HepG2 (cell line): ENCODE results near the gene PSMB10. TPM values are rescaled to one million over a fixed set of nuclear protein-coding genes. Genes with fewer than 3 reads are reported as not detected.

Source experiments
- ATAC-seq: fragments of 200-7000 bp; cut with Tn5 transposase; 3 replicates; pipeline ENCODE4 v1.9.1; 2020; ENCODE audit warnings: mild to moderate bottlenecking, moderate library complexity
- BruUV-seq: library from RNA; stranded (reverse); fragments of 400-500 nt; replicated peaks from 2 replicates; lab custom pipeline; 2021; lab: Mats Ljungman, UMichigan
- CTCF ChIA-PET: fragments of 300-600 bp; formaldehyde crosslinking; extraction: SDS; loops from one replicate; lab custom pipeline; 2021; ENCODE audit warnings: low total read pairs, inconsistent platforms, low intra/inter-chr PET ratio; lab: Yijun Ruan, JAX
- POLR2A ChIA-PET: fragments of 350-600 bp; sonication (Branson Sonifier 250); formaldehyde crosslinking; loops from one replicate; lab custom pipeline; 2020; ENCODE audit warnings: antibody characterized with exemption, inconsistent platforms; lab: Yijun Ruan, JAX
- DNase-seq: peaks from one replicate; pipeline ENCODE4 v3.0.0-alpha.2; 2015; ENCODE audit warnings: low spot score
- FAIRE-seq: peaks from 3 replicates; lab custom pipeline; 2011; peaks lifted over from hg19 to GRCh38; lab: Jason Lieb, UNC
- H2AFZ ChIP-seq: one replicate; pipeline ENCODE4 v1.6.1; 2011; ENCODE audit warnings: low read length, inconsistent platforms
- H3K27ac ChIP-seq: fragments of 300-600 bp; 3 replicates; pipeline ENCODE4 v1.8.0; 2011; ENCODE audit warnings: mixed run types, mild to moderate bottlenecking, mixed read lengths, low read length, inconsistent platforms; ENCODE audit not compliant: insufficient read depth; ENCODE audit errors: extremely low read length
- H3K27me3 ChIP-seq, 2 experiments: fragments of 200-600 bp in 1 of 2; 2 replicates in 1 of 2; 3 replicates in 1 of 2; pipeline versions ENCODE4 v1.6.0 to v1.8.0; 2011; ENCODE audit warnings: low read length in 2 of 2, mild to moderate bottlenecking in 2 of 2, moderate library complexity in 2 of 2, inconsistent platforms in 1 of 2; ENCODE audit not compliant: insufficient read depth in 2 of 2, control insufficient read depth in 1 of 2
- H3K36me3 ChIP-seq, 2 experiments: fragments of 200-600 bp in 1 of 2; replicated peaks in 1 of 2; 2 replicates in 1 of 2; 3 replicates in 1 of 2; pipeline versions ENCODE4 v1.5.1 to v1.8.0; 2011; ENCODE audit warnings: low read length in 2 of 2, inconsistent platforms in 1 of 2; ENCODE audit not compliant: insufficient read depth in 2 of 2, control insufficient read depth in 1 of 2
- H3K4me1 ChIP-seq: 2 replicates; pipeline ENCODE4 v1.5.1; 2012; ENCODE audit warnings: low read length, inconsistent platforms; ENCODE audit not compliant: insufficient read depth
- H3K4me2 ChIP-seq: 2 replicates; pipeline ENCODE4 v1.6.0; 2011; ENCODE audit warnings: low read depth, low read length, inconsistent platforms
- H3K4me3 ChIP-seq, 3 experiments: fragments of 200-600 bp in 1 of 3; sonication (generic), shearing (Covaris generic) in 1 of 3; replicated peaks in 1 of 3; 2 replicates each; pipeline ENCODE4 v1.5.1; 2011 to 2016; ENCODE audit warnings: low read length in 3 of 3, inconsistent platforms in 2 of 3, low read depth in 2 of 3, mild to moderate bottlenecking in 2 of 3, control low read depth in 1 of 3, mixed read lengths in 1 of 3; ENCODE audit not compliant: insufficient read depth in 1 of 3
- H3K79me2 ChIP-seq: one replicate; pipeline ENCODE4 v1.6.1; 2011; ENCODE audit warnings: low read length, inconsistent platforms; ENCODE audit not compliant: insufficient read depth
- H3K9ac ChIP-seq: 2 replicates; pipeline ENCODE4 v1.6.0; 2011; ENCODE audit warnings: mild to moderate bottlenecking, low read depth, low read length, inconsistent platforms; ENCODE audit not compliant: insufficient read depth
- H3K9me3 ChIP-seq: 2 replicates; pipeline ENCODE4 v1.5.1; 2012; ENCODE audit warnings: mild to moderate bottlenecking, low read length
- H4K20me1 ChIP-seq: 2 replicates; pipeline ENCODE4 v1.6.0; 2011; ENCODE audit warnings: inconsistent platforms, mild to moderate bottlenecking, low read length, moderate library complexity; ENCODE audit not compliant: insufficient read depth
- AGO2 ChIP-seq: fragments of 200-400 bp; formaldehyde crosslinking; optimal IDR thresholded peaks from 2 replicates; pipeline ENCODE3; 2017; ENCODE audit warnings: mild to moderate bottlenecking, low read depth, low read length, moderate library complexity
- ARNT ChIP-seq: fragments of 450-650 bp; IDR thresholded peaks from 2 replicates; pipeline ENCODE4 v1.6.1; 2017
- ATF7 ChIP-seq, 2 experiments: fragments of 450-650 bp in 1 of 2; sonication (generic) in 1 of 2; formaldehyde crosslinking in 1 of 2; IDR thresholded peaks; 2 replicates each; pipeline versions ENCODE4 v1.4.0 to v1.6.1; 2016 to 2020; ENCODE audit warnings: antibody characterized with exemption in 1 of 2, mild to moderate bottlenecking in 1 of 2, missing genetic modification reagents in 1 of 2
- HDAC1 ChIP-seq: sonication (generic); formaldehyde crosslinking; IDR thresholded peaks from 2 replicates; pipeline ENCODE4 v1.5.1; 2020; ENCODE audit warnings: mild to moderate bottlenecking, missing genetic modification reagents
- IKZF1 ChIP-seq: fragments of 450-650 bp; IDR thresholded peaks from 2 replicates; pipeline ENCODE4 v1.7.1; 2016
- KAT2B ChIP-seq: fragments of 150-350 bp; IDR thresholded peaks from 2 replicates; pipeline ENCODE4 v1.6.1; 2014; ENCODE audit warnings: low read depth, low read length, borderline replicate concordance
- NFKB2 ChIP-seq: sonication (generic); formaldehyde crosslinking; IDR thresholded peaks from 2 replicates; pipeline ENCODE4 v1.4.0; 2020; ENCODE audit warnings: missing genetic modification reagents, borderline replicate concordance
- POLR2AphosphoS5 ChIP-seq: IDR thresholded peaks from 2 replicates; pipeline ENCODE4 v1.6.1; 2012; ENCODE audit warnings: low read depth, low read length
- RARA ChIP-seq: IDR thresholded peaks from 2 replicates; pipeline ENCODE4 v1.6.1; 2016; ENCODE audit warnings: missing genetic modification reagents, missing compliant biosample characterization
- RBFOX2 ChIP-seq: fragments of 200-400 bp; formaldehyde crosslinking; IDR thresholded peaks from 2 replicates; pipeline ENCODE4 v1.6.1; 2017; ENCODE audit warnings: low read depth, mild to moderate bottlenecking, low read length
- RBM22 ChIP-seq: fragments of 200-400 bp; formaldehyde crosslinking; optimal IDR thresholded peaks from 2 replicates; pipeline ENCODE3; 2017; ENCODE audit warnings: mild to moderate bottlenecking, low read length, moderate library complexity
- SIN3A ChIP-seq: IDR thresholded peaks from 2 replicates; pipeline ENCODE4 v1.6.1; 2011; ENCODE audit warnings: low read depth, mild to moderate bottlenecking, control low read depth, low read length, borderline replicate concordance
- ZNF138 ChIP-seq: sonication (generic); formaldehyde crosslinking; IDR thresholded peaks from 2 replicates; pipeline ENCODE4 v1.5.0; 2020; ENCODE audit warnings: mild to moderate bottlenecking, low read depth, missing genetic modification reagents
- ZNF382 ChIP-seq: sonication (generic); formaldehyde crosslinking; IDR thresholded peaks from 2 replicates; pipeline ENCODE4 v1.5.0; 2020; ENCODE audit warnings: missing genetic modification reagents, mild to moderate bottlenecking, borderline replicate concordance
- ZNF644 ChIP-seq: IDR thresholded peaks from 2 replicates; pipeline ENCODE4 v1.6.1; 2016; ENCODE audit warnings: low read depth
- ZNF709 ChIP-seq: sonication (generic); formaldehyde crosslinking; IDR thresholded peaks from 2 replicates; pipeline ENCODE4 v1.5.0; 2020; ENCODE audit warnings: mild to moderate bottlenecking, missing genetic modification reagents
- ZNF776 ChIP-seq: sonication (generic); formaldehyde crosslinking; IDR thresholded peaks from 2 replicates; pipeline ENCODE4 v1.4.0; 2020; ENCODE audit warnings: mild to moderate bottlenecking, missing genetic modification reagents
- WGBS: methylation state at CpG from one replicate; pipeline ENCODE4 v1.1.6; 2017; ENCODE audit warnings: low lambda C conversion rate; 5-methylcytosine and 5-hydroxymethylcytosine counted together
- in situ Hi-C: cut with HindIII; loops from 2 replicates; pipeline ENCODE4 v1.10.0; 2017; ENCODE audit warnings: low pct_unique_long_range_greater_than_20kb; ENCODE audit not compliant: extremely low pct_ligation_motif_present
- intact Hi-C: fragments of 100-400 bp; cut with micrococcal nuclease; formaldehyde crosslinking; loops from one replicate; pipeline ENCODE4 v1.10.0; 2022; ENCODE audit not compliant: unreplicated experiment
- polyA plus RNA-seq, 8 experiments: library from polyadenylated mRNA; depleted of rRNA in 3 of 8; stranded (reverse) in 7 of 8; unstranded in 1 of 8; fragments of >200 nt; fragmentation: Illumina TruSeq in 4 of 8; extraction: Trizol in 4 of 8; gene quantifications; 2 replicates each; pipeline versions ENCODE4 v1.2.1 to v1.2.3, GENCODE V29; 2011 to 2016; ENCODE audit warnings: low read depth in 4 of 8, missing spikeins in 1 of 8, mixed read lengths in 1 of 8; ENCODE audit not compliant: insufficient read depth in 1 of 8
- total RNA-seq, 5 experiments: library from RNA; depleted of rRNA; stranded (reverse); fragments of >200 nt; fragmentation: Illumina TruSeq; extraction: Trizol; gene quantifications; 2 replicates each; pipeline ENCODE4 v1.2.3, GENCODE V29; 2016; ENCODE audit warnings: low read depth in 1 of 5
- TF ChIP-seq, protein P1 (sequence below): sonication (generic); formaldehyde crosslinking; conservative IDR thresholded peaks from 2 replicates; pipeline ENCODE4 v1.8.0; 2022; ENCODE audit warnings: low read depth, missing genetic modification reagents
- TF ChIP-seq, protein P2 (sequence below): sonication (generic); formaldehyde crosslinking; IDR thresholded peaks from 2 replicates; pipeline ENCODE4 v1.4.0; 2020; ENCODE audit warnings: mild to moderate bottlenecking, missing genetic modification reagents

Gene PSMB10
- total and polyA plus RNA-seq, 2 of the 13 experiments (the other 11 are each of a cell fraction or from before 2014, with no cell fraction given) = 12.7 to 65.9 TPM

DNA sequence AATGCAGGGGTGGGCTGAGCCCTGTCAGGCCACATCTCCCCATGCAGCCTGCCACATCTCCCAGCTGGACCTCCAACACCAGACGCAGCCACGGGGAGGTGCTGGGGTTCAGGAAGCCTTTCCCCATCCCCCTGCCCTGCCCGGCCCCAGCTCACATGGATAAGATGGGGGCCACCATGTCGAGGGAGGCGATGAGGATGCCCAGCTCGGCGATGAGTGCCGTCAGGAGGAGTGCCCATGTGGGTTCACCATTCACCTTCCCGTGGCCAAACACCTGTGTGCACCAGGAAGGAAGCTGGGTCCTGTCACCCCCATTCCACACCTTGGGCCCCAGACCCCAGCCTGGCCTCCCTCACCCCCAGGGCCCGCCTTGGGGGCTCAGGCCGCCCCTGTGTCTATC lies 13.0 kb upstream of the PSMB10 start:
- no peaks in the 10 kb centered on the region for H3K27me3 ChIP-seq
- no peak for FAIRE-seq
- TF ChIP-seq IKZF1 (no peak), RBM22 (peak; percentile 70), ZNF382 (CRISPR knock-in tag) (no peak), AGO2 (peak; percentile 87)
- TF ChIP-seq, all 625 proteins: peak for 2
- H3K36me3 ChIP-seq = peaks cover 69 to 91% of the 10 kb centered on the region in 2 experiments
- H3K9ac ChIP-seq = no peak overlapping the region
- in situ Hi-C loops (no loop called here), intact Hi-C loops (no loop called here)
- H2AFZ ChIP-seq = no peak overlapping the region
- no peak overlapping the region for H3K27ac ChIP-seq
- DNase-seq (no peak), ATAC-seq (no peak)
- H3K4me1 ChIP-seq = peaks cover 21% of the 10 kb centered on the region
- no peaks in the 10 kb centered on the region for H3K79me2 ChIP-seq
- H3K4me3 ChIP-seq = no peak overlapping the region
- POLR2A ChIA-PET = interaction anchor here (13.6 kb wide), 1 partner anchor 14 kb away, joined by 226 read pairs; the partner anchor contains the start of gene SLC12A4
- BruUV-seq = no TSS peak
- no peaks in the 10 kb centered on the region for H3K9me3 ChIP-seq
- WGBS = 100% methylated on average over 5 of the region's 11 CpGs
- H3K4me2 ChIP-seq = no peak overlapping the region
- CTCF ChIA-PET = no interaction called here
- H4K20me1 ChIP-seq = no peaks in the 10 kb centered on the region; the same call in 1 of the 2 replicates

DNA sequence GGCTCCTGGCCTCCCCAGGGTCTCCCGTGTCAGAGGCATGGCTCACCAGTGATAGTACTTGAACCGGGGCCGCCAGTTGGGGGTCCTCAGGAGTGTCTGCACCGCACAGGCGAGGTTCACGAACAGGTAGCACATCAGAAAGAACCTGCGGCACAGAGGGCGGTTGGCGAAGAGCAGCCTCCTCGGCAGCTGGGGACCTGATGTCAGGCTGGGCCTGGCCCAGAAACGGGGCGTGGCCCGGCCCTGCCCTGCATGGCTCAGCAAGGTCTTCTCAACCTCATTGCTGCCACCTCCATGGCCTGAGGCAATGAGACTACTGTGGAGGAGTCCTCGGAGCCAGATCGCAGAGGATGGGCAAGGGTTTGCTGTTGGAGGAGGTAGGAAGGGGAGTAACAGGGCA lies 11.4 kb upstream of the PSMB10 start:
- ChIA-PET CTCF (no interaction called here), POLR2A (interaction anchor here (13.6 kb wide), 1 partner anchor 16 kb away, joined by 226 read pairs; the partner anchor contains the start of gene SLC12A4)
- peaks cover 1% of the 10 kb centered on the region; the same call in 1 of the 2 replicates for H4K20me1 ChIP-seq
- H3K27me3 ChIP-seq = no peaks in the 10 kb centered on the region
- 97% methylated on average over 14 of the region's 15 CpGs for WGBS
- no peak overlapping the region for H3K9ac ChIP-seq
- in situ Hi-C loops = no loop called here
- ATAC-seq (no peak), DNase-seq (no peak), FAIRE-seq (no peak)
- H3K27ac ChIP-seq = no peak overlapping the region
- BruUV-seq = no TSS peak
- no peak overlapping the region for H2AFZ ChIP-seq
- H3K79me2 ChIP-seq = no peaks in the 10 kb centered on the region
- H3K4me2 ChIP-seq = no peak overlapping the region
- H3K4me3 ChIP-seq = no peak overlapping the region
- no peaks in the 10 kb centered on the region for H3K9me3 ChIP-seq
- H3K36me3 ChIP-seq = peaks cover 60 to 80% of the 10 kb centered on the region in 2 experiments
- intact Hi-C loops = no loop called here
- peaks cover 31% of the 10 kb centered on the region for H3K4me1 ChIP-seq
- peak; percentile 24 for TF ChIP-seq POLR2AphosphoS5
- TF ChIP-seq ARNT = no peak
- TF ChIP-seq RARA (CRISPR knock-in tag) = no peak
- no peak for TF ChIP-seq ZNF709 (CRISPR knock-in tag)
- TF ChIP-seq ZNF776 = 0 out of 2 replicates have a peak, but pooled peaks have one; percentile 11
- no peak for TF ChIP-seq HDAC1 (CRISPR knock-in tag)
- TF ChIP-seq, protein P1, sequence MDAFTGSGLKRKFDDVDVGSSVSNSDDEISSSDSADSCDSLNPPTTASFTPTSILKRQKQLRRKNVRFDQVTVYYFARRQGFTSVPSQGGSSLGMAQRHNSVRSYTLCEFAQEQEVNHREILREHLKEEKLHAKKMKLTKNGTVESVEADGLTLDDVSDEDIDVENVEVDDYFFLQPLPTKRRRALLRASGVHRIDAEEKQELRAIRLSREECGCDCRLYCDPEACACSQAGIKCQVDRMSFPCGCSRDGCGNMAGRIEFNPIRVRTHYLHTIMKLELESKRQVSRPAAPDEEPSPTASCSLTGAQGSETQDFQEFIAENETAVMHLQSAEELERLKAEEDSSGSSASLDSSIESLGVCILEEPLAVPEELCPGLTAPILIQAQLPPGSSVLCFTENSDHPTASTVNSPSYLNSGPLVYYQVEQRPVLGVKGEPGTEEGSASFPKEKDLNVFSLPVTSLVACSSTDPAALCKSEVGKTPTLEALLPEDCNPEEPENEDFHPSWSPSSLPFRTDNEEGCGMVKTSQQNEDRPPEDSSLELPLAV (CRISPR knock-in tag) = no peak
- TF ChIP-seq KAT2B = no peak
- peak; percentile 36; the same call in 1 of the 2 replicates for TF ChIP-seq RBFOX2
- TF ChIP-seq, protein P2, sequence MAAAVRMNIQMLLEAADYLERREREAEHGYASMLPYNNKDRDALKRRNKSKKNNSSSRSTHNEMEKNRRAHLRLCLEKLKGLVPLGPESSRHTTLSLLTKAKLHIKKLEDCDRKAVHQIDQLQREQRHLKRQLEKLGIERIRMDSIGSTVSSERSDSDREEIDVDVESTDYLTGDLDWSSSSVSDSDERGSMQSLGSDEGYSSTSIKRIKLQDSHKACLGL (CRISPR knock-in tag) = 0 out of 2 replicates have a peak, but pooled peaks have one; percentile 9
- TF ChIP-seq NFKB2 (CRISPR knock-in tag) = 0 out of 2 replicates have a peak, but pooled peaks have one; percentile 16
- TF ChIP-seq ZNF138 (CRISPR knock-in tag) = no peak
- TF ChIP-seq SIN3A = no peak
- no peak for TF ChIP-seq ZNF644 (CRISPR knock-in tag)
- no peak for TF ChIP-seq ATF7 (IDR thresholded peaks at IDR 0.05)
- no peak for TF ChIP-seq ATF7 (CRISPR knock-in tag; IDR thresholded peaks at IDR 0.05)
